Natural killer cell (primary cell): Measurements from ENCODE around the gene SMURF2. TPM values are rescaled to one million over a fixed set of nuclear protein-coding genes. Genes with fewer than 3 reads are reported as not detected.

ENCODE experiments used
- ATAC-seq, 3 donors: fragments of 150-1000 bp in 2 of 3; fragments of 200-7000 bp in 1 of 3; cut with Tn5 transposase; 1 replicate in 1 of 3; 2 replicates in 2 of 3; pipeline ENCODE4 v1.10.0; 2021; ENCODE audit warnings: mild to moderate bottlenecking in 2 of 3, moderate library complexity in 2 of 3
- DNase-seq, 2 donors: peaks; one replicate each; pipeline versions ENCODE4 v3.0.0 to v3.0.0-alpha.2; 2013 to 2021; ENCODE audit warnings: mixed read lengths in 1 of 2
- H3K27ac ChIP-seq: one replicate; pipeline ENCODE4 v1.5.1; 2013; ENCODE audit warnings: mild to moderate bottlenecking, low read length
- H3K27me3 ChIP-seq: one replicate; pipeline ENCODE4 v1.6.1; 2013; ENCODE audit warnings: low read length; ENCODE audit not compliant: control insufficient read depth, insufficient read depth
- H3K36me3 ChIP-seq: one replicate; pipeline ENCODE4 v1.6.1; 2013; ENCODE audit warnings: low read length; ENCODE audit not compliant: control insufficient read depth, insufficient read depth
- H3K4me1 ChIP-seq: one replicate; pipeline ENCODE4 v1.6.1; 2013; ENCODE audit warnings: low read length; ENCODE audit not compliant: control insufficient read depth, insufficient read depth
- H3K4me3 ChIP-seq: one replicate; pipeline ENCODE4 v1.5.1; 2013; ENCODE audit warnings: low read length
- H3K9me3 ChIP-seq: one replicate; pipeline ENCODE4 v1.6.1; 2013; ENCODE audit warnings: low read length; ENCODE audit not compliant: control insufficient read depth, insufficient read depth
- H3K27ac Mint-ChIP-seq, 2 donors: one replicate each; pipeline ENCODE4 v1.8.0; 2022; ENCODE audit warnings: mild to moderate bottlenecking in 2 of 2, mixed read lengths in 2 of 2, moderate library complexity in 1 of 2
- H3K27me3 Mint-ChIP-seq, 2 donors: one replicate each; pipeline ENCODE4 v1.8.0; 2022; ENCODE audit warnings: low read depth in 2 of 2, mixed read lengths in 2 of 2
- H3K36me3 Mint-ChIP-seq: one replicate; pipeline ENCODE4 v1.8.0; 2022; ENCODE audit warnings: mixed read lengths
- H3K4me1 Mint-ChIP-seq, 2 donors: one replicate each; pipeline ENCODE4 v1.8.0; 2022; ENCODE audit warnings: mixed read lengths in 2 of 2
- H3K4me3 Mint-ChIP-seq: one replicate; pipeline ENCODE4 v1.8.0; 2022; ENCODE audit warnings: mild to moderate bottlenecking, moderate library complexity, mixed read lengths
- H3K9me3 Mint-ChIP-seq, 2 donors: one replicate each; pipeline ENCODE4 v1.8.0; 2022; ENCODE audit warnings: mixed read lengths in 2 of 2
- CTCF ChIP-seq: fragments of 200-600 bp; IDR thresholded peaks from one replicate; pipeline ENCODE4 v1.8.0; 2022; ENCODE audit warnings: antibody characterized with exemption
- WGBS: methylation state at CpG from one replicate; pipeline ENCODE4 v1.1.7; 2013; ENCODE audit warnings: missing lambda C conversion rate; ENCODE audit not compliant: insufficient coverage; 5-methylcytosine and 5-hydroxymethylcytosine counted together
- intact Hi-C: fragments of 100-400 bp; cut with micrococcal nuclease; formaldehyde crosslinking; loops from one replicate; pipeline ENCODE4 v1.14.2; 2022
- total RNA-seq, 4 donors: library from RNA; stranded (reverse); fragments of 120-200 nt in 1 of 4; gene quantifications; one replicate each; pipeline versions ENCODE4 v1.2.3 to v1.2.4, GENCODE V29; 2013 to 2022

SMURF2 gene
- total RNA-seq, 3 donors from 2014 or later (not counting 1 experiment from before 2014, with no cell fraction given) = 43.8 to 54.5 (median 46.5) TPM

DNA sequence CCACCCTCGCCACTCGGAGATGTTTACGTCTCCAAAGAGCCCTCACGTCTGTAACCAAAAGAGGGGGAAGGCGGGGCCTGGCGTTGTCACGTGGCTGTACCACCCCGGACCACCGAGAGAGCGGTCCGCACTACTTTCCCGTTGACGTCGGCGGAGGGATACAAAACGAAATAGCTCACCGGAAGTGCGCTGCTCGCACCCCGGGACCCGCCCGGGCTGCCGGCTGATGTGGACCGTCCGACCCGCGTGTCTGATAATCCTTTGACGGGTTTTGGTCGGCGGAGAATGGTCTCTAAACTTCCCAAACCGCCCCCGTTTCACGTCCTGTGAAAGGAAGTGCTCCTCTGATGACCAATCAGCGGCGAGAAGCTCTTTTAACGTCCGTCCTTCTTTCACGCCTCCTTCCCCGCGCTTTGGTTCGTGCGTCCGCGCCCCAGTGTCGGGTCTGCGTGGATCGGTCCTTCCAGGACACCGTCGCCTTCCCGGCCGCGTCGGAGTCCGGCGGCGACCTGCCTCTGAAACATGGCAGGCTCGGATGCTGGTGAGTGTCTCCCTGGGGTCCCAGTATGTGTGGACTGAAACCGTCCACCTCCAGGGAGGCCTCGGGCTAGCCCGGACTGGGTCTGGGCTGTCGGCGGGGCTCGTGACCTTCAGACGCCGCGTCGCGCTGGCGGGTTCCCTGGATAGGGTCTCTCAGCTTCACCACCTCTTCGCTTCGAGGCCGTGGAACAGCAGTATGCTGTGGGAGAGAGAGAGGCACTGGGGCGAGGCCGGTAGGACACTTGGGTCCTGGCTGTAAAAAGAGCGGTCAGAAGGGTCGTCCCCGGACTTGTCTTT is 155.3 kb downstream of the SMURF2 start, which contains the start of gene CEP95:
TSS of gene CEP95 (plus strand) at position 402 of the 837 bp plus-strand sequence. CDS start at position 523, 121 bp downstream.
- ATAC-seq = peak; percentile 58 to 83 (median 72)
- Mint-ChIP-seq H3K4me1 (peaks cover 63 to 68% of the 10 kb centered on the region in 2 donors), H3K27ac (peak within 1 kb of the TSS; percentile 97 to 99), H3K36me3 (peaks cover 53% of the 10 kb centered on the region), H3K9me3 (no peaks in the 10 kb centered on the region), H3K27me3 (no peaks in the 10 kb centered on the region), H3K4me3 (peak within 1 kb of the TSS; percentile 95)
- H3K27ac ChIP-seq = peak within 1 kb of the TSS; percentile 94
- H3K9me3 ChIP-seq = no peaks in the 10 kb centered on the region
- no peak for TF ChIP-seq CTCF
- H3K4me1 ChIP-seq = peaks cover 12% of the 10 kb centered on the region
- peak; percentile 95 to 98 for DNase-seq
- intact Hi-C loops = loop anchor here (1.0 to 5.0 kb wide), 6 partner anchors 9 to 734 kb away; partner anchors contain the start of genes CCDC47, DDX42, POLG2 and SMARCD2
- peak within 1 kb of the TSS; percentile 85 for H3K4me3 ChIP-seq
- no peaks in the 10 kb centered on the region for H3K27me3 ChIP-seq
- WGBS = under 1% methylated on average over 77 of the region's 77 CpGs
- peaks cover 58% of the 10 kb centered on the region for H3K36me3 ChIP-seq

GRCh38 chr17:64506201-64506575 is 155.9 kb downstream of the SMURF2 start, which contains the start of gene DDX5:
DDX5 (minus strand) TSS chr17:64506289; CDS start chr17:64506119, 170 bp downstream.
- TF ChIP-seq CTCF = no peak
- peaks cover 69 to 74% of the 10 kb centered on the region in 2 donors for H3K4me1 Mint-ChIP-seq
- H3K36me3 ChIP-seq = peaks cover 60% of the 10 kb centered on the region
- H3K4me1 ChIP-seq = peaks cover 12% of the 10 kb centered on the region
- no peaks in the 10 kb centered on the region for H3K27me3 ChIP-seq
- H3K27ac ChIP-seq = peak within 1 kb of the TSS; percentile 94
- peaks cover 59% of the 10 kb centered on the region for H3K36me3 Mint-ChIP-seq
- H3K9me3 Mint-ChIP-seq = no peaks in the 10 kb centered on the region
- WGBS = 0% methylated on average over 31 of the region's 31 CpGs
- H3K9me3 ChIP-seq = no peaks in the 10 kb centered on the region
- H3K27ac Mint-ChIP-seq = peak within 1 kb of the TSS; percentile 97 to 99
- H3K4me3 ChIP-seq = peak within 1 kb of the TSS; percentile 85
- intact Hi-C loops = loop anchor here (1.0 to 5.0 kb wide), 5 partner anchors 9 to 734 kb away; partner anchors contain the start of genes CCDC47, DDX42, POLG2 and SMARCD2
- H3K27me3 Mint-ChIP-seq = no peaks in the 10 kb centered on the region
- ATAC-seq (peak; percentile 66 to 81 (median 66)), DNase-seq (peak; percentile 97 to 98)
- peak within 1 kb of the TSS; percentile 95 for H3K4me3 Mint-ChIP-seq

DNA sequence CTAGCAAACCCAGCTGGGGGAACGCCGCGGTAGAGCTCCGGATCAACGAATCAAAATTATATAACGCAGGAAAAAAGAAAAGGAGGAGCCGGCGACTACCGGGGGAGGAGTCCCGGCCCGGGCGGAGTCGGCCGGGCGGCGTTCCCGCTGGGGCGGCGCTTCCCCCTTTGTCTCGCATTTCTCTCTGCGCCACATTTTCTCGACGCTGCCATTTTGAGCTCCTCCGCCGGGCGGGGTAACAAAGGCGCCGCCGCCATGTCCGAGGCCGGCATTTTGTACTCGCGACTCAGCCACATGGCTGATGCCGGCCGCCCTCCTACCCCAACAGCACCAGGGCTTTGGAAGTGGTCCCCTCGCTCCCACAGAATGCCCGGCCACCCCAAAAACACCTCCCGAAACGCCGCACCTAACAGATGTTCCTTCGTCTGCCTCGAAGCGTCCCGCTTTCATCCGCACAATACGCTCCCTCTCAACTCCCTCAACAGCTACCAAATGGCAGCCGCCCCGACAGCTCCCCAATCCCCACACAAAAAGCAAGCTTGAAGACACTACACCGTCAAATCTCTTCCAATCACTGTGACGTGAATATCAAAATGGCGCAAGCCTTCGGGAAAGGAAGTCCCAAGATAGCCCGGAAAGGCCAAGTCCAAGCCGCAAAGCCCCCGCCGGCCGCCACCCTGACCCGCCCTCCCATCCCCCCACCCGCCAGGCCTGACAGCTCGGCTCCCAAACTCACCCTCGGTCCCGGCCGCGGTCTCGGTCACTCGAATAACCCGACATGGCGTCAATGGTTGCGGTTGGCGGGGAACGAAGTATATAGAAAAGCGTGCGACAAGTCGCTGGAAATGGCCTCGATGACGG is 156.5 kb downstream of the SMURF2 start:
- H3K4me3 Mint-ChIP-seq = peak overlapping the region; percentile 95
- no peaks in the 10 kb centered on the region for H3K27me3 Mint-ChIP-seq
- H3K4me1 Mint-ChIP-seq = peaks cover 75 to 76% of the 10 kb centered on the region in 2 donors
- peak overlapping the region; percentile 85 for H3K4me3 ChIP-seq
- peaks cover 12% of the 10 kb centered on the region for H3K4me1 ChIP-seq
- H3K27ac ChIP-seq = peak overlapping the region; percentile 94
- H3K36me3 ChIP-seq = peaks cover 62% of the 10 kb centered on the region
- no peaks in the 10 kb centered on the region for H3K27me3 ChIP-seq
- H3K9me3 ChIP-seq = no peaks in the 10 kb centered on the region
- TF ChIP-seq CTCF = no peak
- H3K9me3 Mint-ChIP-seq = no peaks in the 10 kb centered on the region
- peaks cover 62% of the 10 kb centered on the region for H3K36me3 Mint-ChIP-seq
- intact Hi-C loops = loop anchor here (1.0 to 5.0 kb wide), 5 partner anchors 8 to 733 kb away; partner anchors contain the start of genes CCDC47, DDX42, POLG2 and SMARCD2
- DNase-seq (peak; percentile 86 to 94), ATAC-seq (peak; percentile 42 to 54 (median 46))
- peak overlapping the region; percentile 97 to 99 for H3K27ac Mint-ChIP-seq
- WGBS = under 1% methylated on average over 75 of the region's 76 CpGs
